PFSK-1 (cell line): ENCODE results near the gene HOXC4.

Experiments used
- FOXP2 ChIP-seq: optimal IDR thresholded peaks from 2 replicates; pipeline ENCODE3; 2011; ENCODE audit warnings: borderline replicate concordance, control low read depth, inconsistent platforms; ENCODE audit not compliant: insufficient read depth; ENCODE audit errors: extremely low read length, extremely low read depth
- POLR2AphosphoS5 ChIP-seq: IDR thresholded peaks from 2 replicates; pipeline ENCODE4 v1.6.1; 2012; ENCODE audit warnings: low read depth, mild to moderate bottlenecking, control low read depth, low read length, moderate library complexity
- REST ChIP-seq, 2 experiments: IDR thresholded peaks; 2 replicates each; pipeline versions ENCODE4 v1.6.1 to v1.8.0; 2011 to 2012; ENCODE audit warnings: low read depth in 2 of 2, low read length in 2 of 2, control low read depth in 1 of 2, inconsistent platforms in 1 of 2, mild to moderate bottlenecking in 1 of 2, moderate library complexity in 1 of 2; ENCODE audit not compliant: insufficient read depth in 1 of 2
- SIN3A ChIP-seq: IDR thresholded peaks from 2 replicates; pipeline ENCODE4 v1.6.1; 2012; ENCODE audit warnings: mild to moderate bottlenecking, low read length, moderate library complexity, borderline replicate concordance; ENCODE audit not compliant: insufficient read depth
- TAF1 ChIP-seq: IDR thresholded peaks from 2 replicates; pipeline ENCODE4 v1.6.1; 2012; ENCODE audit warnings: low read length, control low read depth, borderline replicate concordance; ENCODE audit not compliant: insufficient read depth

HOXC4 gene

GRCh38 chr12:54075974-54076373 is 22.3 kb downstream of the HOXC4 start:
- no peak for TF ChIP-seq POLR2AphosphoS5
- TF ChIP-seq TAF1: no peak
- TF ChIP-seq SIN3A: no peak
- TF ChIP-seq FOXP2: no peak
- TF ChIP-seq REST (IDR thresholded peaks at IDR 0.05; ENCODE audit: insufficient read depth in 1 of 2, low read depth in 2 of 2, low read length in 2 of 2): no peak

- TF ChIP-seq FOXP2: no peak
- no peak for TF ChIP-seq REST (IDR thresholded peaks at IDR 0.05; ENCODE audit: insufficient read depth in 1 of 2, low read depth in 2 of 2, low read length in 2 of 2)
- TF ChIP-seq TAF1: no peak
- no peak for TF ChIP-seq POLR2AphosphoS5
- TF ChIP-seq SIN3A: no peak
Measured at GRCh38 chr12:54082397-54082892, 28.8 kb downstream of the HOXC4 start.

GRCh38 chr12:54102223-54102622 is 48.6 kb downstream of the HOXC4 start:
- TF ChIP-seq REST (IDR thresholded peaks at IDR 0.05; ENCODE audit: insufficient read depth in 1 of 2, low read depth in 2 of 2, low read length in 2 of 2): 0 out of 4 replicates have a peak, but pooled peaks of 1 of the 2 experiments have one; percentile 48
